ENCODE measurements around the gene MBIP.
"Not testable (repeated sequence)": the region's sequence is repeated elsewhere in the genome, so short reads cannot be mapped to it uniquely, and the experiment has no call there.

Gene MBIP

GRCh38 chr14:36320200-36320896, at the start of gene MBIP:
Gene MBIP, minus strand, starts transcription at chr14:36320637. Its CDS starts 49 bp downstream, at chr14:36320588.
- DNase-seq (ENCODE audit: low spot score) (peak; percentile 75), FAIRE-seq (peak; percentile 39)

- no peak for DNase-seq (ENCODE audit: low spot score)
- FAIRE-seq = no peak
Measured at GRCh38 chr14:36367985-36368774, 47.7 kb upstream of the MBIP start.

DNA sequence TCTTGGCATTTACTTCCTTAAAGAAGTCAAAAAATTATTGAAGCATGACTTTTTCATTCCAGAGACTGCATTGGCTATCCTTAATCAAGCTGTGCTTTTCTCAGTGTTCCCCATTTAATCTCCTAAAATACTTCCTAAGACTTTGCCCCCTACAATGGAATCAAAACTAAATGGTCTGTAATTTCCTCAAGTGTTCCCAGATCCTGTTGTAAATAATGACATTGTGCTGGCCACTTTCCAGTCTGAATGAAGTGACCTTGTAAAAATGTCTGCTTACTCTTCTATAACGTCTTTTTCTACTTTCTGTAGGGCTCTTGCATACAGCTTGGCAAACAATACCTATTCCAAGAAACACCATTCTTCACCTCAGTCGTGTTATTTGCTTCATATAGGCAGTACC, 45.3 kb upstream of the MBIP start:
- FAIRE-seq (no peak), DNase-seq (ENCODE audit: low spot score) (no peak)

DNA sequence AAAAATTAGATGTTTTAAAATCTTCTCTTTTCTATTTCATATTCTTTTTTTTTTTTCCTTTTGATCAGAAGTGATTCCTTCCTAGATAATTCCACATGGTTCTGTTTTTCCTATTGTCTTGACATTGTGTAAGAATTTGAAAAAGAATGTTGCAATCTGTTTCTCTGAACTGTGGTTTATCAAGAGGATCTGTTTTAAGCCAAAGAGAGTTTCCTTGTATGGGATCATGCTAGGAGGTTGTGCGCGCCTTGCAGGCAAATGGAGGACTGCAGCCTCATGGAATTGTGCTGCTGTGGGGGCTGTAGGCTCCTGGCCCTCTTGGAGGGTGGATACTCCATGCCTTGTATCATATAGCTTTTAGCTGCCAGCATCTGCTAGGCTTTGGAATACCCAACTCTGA, 43.3 kb upstream of the MBIP start:
- DNase-seq (ENCODE audit: low spot score) = no peak
- no peak for FAIRE-seq

DNA sequence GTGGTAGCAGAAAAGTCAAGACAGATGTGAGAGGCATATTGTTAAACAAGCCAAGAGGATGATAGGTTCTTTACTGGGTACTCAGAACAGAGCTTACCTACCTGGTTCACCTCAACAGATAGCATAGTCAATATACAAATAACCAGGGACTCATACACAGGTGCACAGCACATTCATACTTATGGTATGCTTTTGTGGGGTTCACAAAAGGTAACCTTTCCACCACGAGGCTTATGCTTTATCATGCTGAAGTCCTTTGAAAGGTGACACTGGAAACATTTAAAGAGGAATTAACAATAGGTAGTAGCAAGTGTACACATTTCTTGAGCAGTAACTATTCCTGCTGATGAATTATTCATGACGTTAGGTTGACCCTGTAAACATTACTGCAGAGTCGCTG, 42.2 kb upstream of the MBIP start:
- no peak for FAIRE-seq
- DNase-seq (ENCODE audit: low spot score) = no peak

GRCh38 chr14:36361210-36361853, 40.9 kb upstream of the MBIP start:
- no peak for DNase-seq (ENCODE audit: low spot score)

DNA sequence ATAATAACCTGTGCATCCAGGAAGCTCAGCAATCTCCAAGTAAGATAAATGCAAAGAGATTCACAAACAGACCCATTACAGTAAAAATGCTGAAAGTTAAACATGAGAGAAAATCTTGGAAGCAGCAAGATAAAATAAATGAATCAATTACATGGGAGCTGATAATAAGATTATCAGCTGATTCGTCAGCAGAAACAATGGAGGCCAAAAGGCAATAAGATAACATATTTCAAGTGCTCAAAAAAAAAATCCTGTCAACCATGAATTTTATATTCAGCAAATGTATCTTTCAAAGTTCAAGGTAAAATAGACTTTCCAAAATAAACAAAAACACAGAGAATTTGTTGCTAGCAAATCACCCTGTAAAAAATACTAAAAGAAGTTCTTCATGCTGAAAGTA, 36.4 kb upstream of the MBIP start:
- DNase-seq (ENCODE audit: low spot score) (no peak), FAIRE-seq (no peak)

More at GRCh38 chr14:36361210-36361853, 40.9 kb upstream of the MBIP start:
- FAIRE-seq = no peak

DNA sequence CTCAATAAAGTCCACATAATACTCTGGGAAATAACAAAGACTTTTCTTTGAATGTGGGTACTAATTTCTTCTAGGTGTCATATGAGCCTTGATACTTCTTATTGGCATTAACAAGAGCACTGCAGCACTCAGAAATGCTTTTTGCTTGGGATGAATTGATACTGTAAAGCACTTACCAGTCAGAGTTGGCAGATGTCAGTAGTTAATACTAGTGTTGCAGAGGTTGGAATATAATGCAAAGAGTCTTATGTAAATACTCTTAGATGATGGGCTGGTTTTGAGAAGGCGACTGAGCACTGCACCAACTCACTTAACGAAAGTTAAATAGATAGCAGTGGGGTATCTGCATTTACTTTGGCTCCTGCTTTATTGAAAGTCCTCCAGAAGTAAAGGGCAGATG, 25.6 kb upstream of the MBIP start:
- DNase-seq (ENCODE audit: low spot score) (no peak), FAIRE-seq (no peak)

- FAIRE-seq (no peak), DNase-seq (ENCODE audit: low spot score) (no peak)
Measured at GRCh38 chr14:36344211-36344610, 23.8 kb upstream of the MBIP start.

DNA sequence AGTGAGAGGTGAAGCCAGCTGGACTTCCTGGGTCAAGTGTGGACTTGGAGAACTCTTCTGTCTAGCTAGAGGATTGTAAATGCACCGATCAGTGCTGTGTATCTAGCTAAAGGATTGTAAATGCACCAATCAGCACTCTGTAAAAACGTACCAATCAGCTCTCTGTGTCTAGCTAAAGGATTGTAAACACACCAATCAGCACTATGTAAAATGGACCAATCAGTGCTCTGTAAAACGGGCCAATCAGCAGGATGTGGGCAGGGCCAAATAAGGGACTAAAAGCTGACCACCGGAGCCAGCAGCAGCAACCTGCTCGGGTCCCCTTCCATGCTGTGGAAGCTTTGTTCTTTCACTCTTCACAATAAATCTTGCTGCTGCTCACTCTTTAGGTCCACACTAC, 21.4 kb upstream of the MBIP start:
- not testable (repeated sequence) for DNase-seq (ENCODE audit: low spot score); FAIRE-seq

GRCh38 chr14:36340276-36340890, 19.9 kb upstream of the MBIP start:
- FAIRE-seq = no peak
- DNase-seq (ENCODE audit: low spot score) = no peak

DNA sequence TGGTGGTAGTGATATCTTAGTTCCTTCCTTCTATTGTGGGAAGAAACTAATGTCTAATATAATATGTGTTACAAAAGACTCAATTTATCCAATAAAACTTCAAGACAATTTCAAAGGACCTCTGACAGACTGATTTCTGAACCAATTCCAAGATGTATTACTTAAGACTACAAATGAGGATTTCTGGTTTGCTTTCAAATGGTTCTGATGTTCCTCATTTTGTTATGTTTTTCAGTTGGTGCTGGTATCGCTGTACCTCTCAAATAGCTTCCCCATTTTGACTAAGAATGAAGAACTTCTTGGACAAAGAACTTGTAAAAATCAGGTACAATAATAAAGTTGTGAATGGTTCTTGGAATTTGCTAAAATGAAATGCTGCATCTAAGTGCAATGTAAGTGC, 19.4 kb upstream of the MBIP start:
- no peak for FAIRE-seq

GRCh38 chr14:36333119-36333518, 12.7 kb upstream of the MBIP start:
- FAIRE-seq = no peak

More for the DNA sequence above, 19.4 kb upstream of the MBIP start:
- DNase-seq (ENCODE audit: low spot score) = no peak

GRCh38 chr14:36327573-36327972, 7.1 kb upstream of the MBIP start:
- FAIRE-seq; DNase-seq (ENCODE audit: low spot score): not testable (repeated sequence)

More at GRCh38 chr14:36333119-36333518, 12.7 kb upstream of the MBIP start:
- no peak for DNase-seq (ENCODE audit: low spot score)

GRCh38 chr14:36325853-36326252, 5.4 kb upstream of the MBIP start:
- FAIRE-seq = no peak

GRCh38 chr14:36324897-36325296, 4.5 kb upstream of the MBIP start:
- DNase-seq (ENCODE audit: low spot score) = no peak
- FAIRE-seq = no peak

More at GRCh38 chr14:36325853-36326252, 5.4 kb upstream of the MBIP start:
- no peak for DNase-seq (ENCODE audit: low spot score)

DNA sequence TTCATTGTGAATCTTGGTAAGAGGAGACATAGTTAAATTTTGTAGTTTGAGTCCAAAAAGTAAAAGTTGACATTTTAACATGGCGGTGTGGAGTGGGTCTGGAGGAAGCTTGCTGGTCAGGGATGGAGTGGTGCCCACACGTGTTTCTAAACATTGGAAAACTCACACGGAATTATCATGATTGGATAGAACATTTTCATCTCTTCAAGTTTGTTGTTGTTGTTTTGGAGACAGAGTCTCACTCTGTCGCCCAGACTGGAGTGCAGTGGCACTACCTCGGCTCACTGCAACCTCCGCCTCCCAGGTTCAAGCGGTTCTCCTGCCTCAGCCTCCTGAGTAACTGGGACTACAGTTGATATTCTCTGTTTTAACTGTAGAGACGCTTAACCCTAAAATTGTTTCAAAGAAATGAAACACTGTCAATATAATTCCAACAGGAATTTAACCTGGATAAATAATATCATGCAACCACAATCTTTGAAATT, 502 bp upstream of the MBIP start:
- FAIRE-seq = no peak
- DNase-seq (ENCODE audit: low spot score) = no peak

GRCh38 chr14:36319899-36320199, 588 bp downstream of the MBIP start:
- DNase-seq (ENCODE audit: low spot score) (no peak), FAIRE-seq (no peak)

DNA sequence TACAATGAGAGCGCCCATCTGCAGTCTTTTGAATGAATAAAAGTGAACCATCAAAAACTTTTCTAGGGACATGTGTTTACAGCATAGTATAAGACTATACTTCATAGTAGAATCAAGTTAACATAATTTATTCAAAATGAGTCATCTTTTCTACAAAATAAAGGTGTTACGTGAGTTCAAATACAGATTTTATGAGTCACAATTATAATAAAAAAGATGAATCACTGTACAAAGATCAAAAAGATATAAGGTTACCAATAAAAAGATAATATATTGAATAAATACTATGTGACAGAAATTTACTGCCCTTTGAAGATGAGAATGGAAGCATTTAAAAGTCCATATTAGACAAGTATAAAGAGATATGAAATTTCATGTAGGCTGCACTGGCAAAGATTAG, 2.8 kb downstream of the MBIP start:
- FAIRE-seq (peak; percentile 22), DNase-seq (ENCODE audit: low spot score) (no peak)

GRCh38 chr14:36316131-36316530, 4.3 kb downstream of the MBIP start:
- FAIRE-seq = no peak

GRCh38 chr14:36315159-36315853, 5.1 kb downstream of the MBIP start:
- no peak for FAIRE-seq
- DNase-seq (ENCODE audit: low spot score) = no peak

More at GRCh38 chr14:36316131-36316530, 4.3 kb downstream of the MBIP start:
- no peak for DNase-seq (ENCODE audit: low spot score)

Measured in RCC 7860 (cell line).